Sciatic nerve (tissue), 2 donors: ENCODE measurements around the gene CCDC192. TPM values are rescaled to one million over a fixed set of nuclear protein-coding genes. Genes with fewer than 3 reads are reported as not detected.

Source experiments
- ATAC-seq: fragments of 200-7000 bp; cut with Tn5 transposase; one replicate; pipeline ENCODE4 v1.9.1; 2020; ENCODE audit warnings: mild to moderate bottlenecking, moderate library complexity
- DNase-seq: peaks from one replicate; pipeline ENCODE4 v3.0.0-alpha.2; 2020; ENCODE audit warnings: low spot score
- intact Hi-C: fragments of 100-400 bp; cut with DNase I; formaldehyde crosslinking; loops from one replicate; pipeline ENCODE4 v1.14.2; 2022
- total RNA-seq: library from RNA; stranded (reverse); fragmentation: NEBNext Ultra II Directional; extraction: Animal tissue kit (Norgen Biotek cat#: 25700); gene quantifications from one replicate; pipeline ENCODE4 v1.2.1, GENCODE V29; 2021
- donor health status: DM: no; HTN: no; CAD: no.
- donor health status: DM: no; HTN: no; CAD: no.

CCDC192 gene
- total RNA-seq, 1 donor from 2014 or later = 1.2 TPM

- no peak for DNase-seq
- intact Hi-C loops = no loop called here
- no peak for ATAC-seq
Measured at GRCh38 chr5:127926974-127927373, 223.8 kb downstream of the CCDC192 start.

GRCh38 chr5:127928053-127928452 lies 224.9 kb downstream of the CCDC192 start:
- ATAC-seq (no peak), DNase-seq (no peak)
- intact Hi-C loops = no loop called here

GRCh38 chr5:127930311-127930710 lies 227.1 kb downstream of the CCDC192 start:
- no peak for DNase-seq
- intact Hi-C loops = no loop called here
- ATAC-seq = no peak

GRCh38 chr5:127931396-127931795 lies 228.2 kb downstream of the CCDC192 start:
- ATAC-seq = no peak
- intact Hi-C loops = no loop called here
- DNase-seq = no peak

GRCh38 chr5:127933348-127933747 lies 230.2 kb downstream of the CCDC192 start:
- DNase-seq (no peak), ATAC-seq (no peak)
- intact Hi-C loops = no loop called here

GRCh38 chr5:127934791-127935256 lies 231.6 kb downstream of the CCDC192 start:
- no peak for DNase-seq
- ATAC-seq = no peak
- intact Hi-C loops = no loop called here

- DNase-seq = no peak
- no peak for ATAC-seq
- intact Hi-C loops = no loop called here
Measured at GRCh38 chr5:127935398-127935797, 232.2 kb downstream of the CCDC192 start.

- ATAC-seq (no peak), DNase-seq (no peak)
- intact Hi-C loops = no loop called here
Measured at GRCh38 chr5:127936439-127936972, 233.3 kb downstream of the CCDC192 start.

- DNase-seq (no peak), ATAC-seq (no peak)
- intact Hi-C loops = no loop called here
Measured at GRCh38 chr5:127938746-127939145, 235.6 kb downstream of the CCDC192 start.

GRCh38 chr5:127940854-127941253 lies 237.7 kb downstream of the CCDC192 start:
- no peak for DNase-seq
- intact Hi-C loops = no loop called here
- ATAC-seq = peak; percentile 55

- intact Hi-C loops = no loop called here
- ATAC-seq (peak; percentile 52), DNase-seq (no peak)
Measured at GRCh38 chr5:127941646-127942045, 238.5 kb downstream of the CCDC192 start.

- intact Hi-C loops = no loop called here
- no peak for DNase-seq
- ATAC-seq = no peak
Measured at GRCh38 chr5:127942246-127943060, 239.3 kb downstream of the CCDC192 start.

- no peak for ATAC-seq
- intact Hi-C loops = no loop called here
Measured at GRCh38 chr5:127943061-127943371, 239.8 kb downstream of the CCDC192 start.

GRCh38 chr5:127944125-127944524 lies 240.9 kb downstream of the CCDC192 start:
- DNase-seq (no peak), ATAC-seq (no peak)
- intact Hi-C loops = no loop called here

More at GRCh38 chr5:127943061-127943371, 239.8 kb downstream of the CCDC192 start:
- DNase-seq = no peak

GRCh38 chr5:127947941-127948340 lies 244.8 kb downstream of the CCDC192 start:
- no peak for DNase-seq
- no peak for ATAC-seq

GRCh38 chr5:127950707-127951391 lies 247.7 kb downstream of the CCDC192 start:
- intact Hi-C loops = no loop called here
- no peak for ATAC-seq
- DNase-seq = no peak

More at GRCh38 chr5:127947941-127948340, 244.8 kb downstream of the CCDC192 start:
- intact Hi-C loops = no loop called here

- no peak for DNase-seq
- intact Hi-C loops = no loop called here
Measured at GRCh38 chr5:127951791-127952190, 248.6 kb downstream of the CCDC192 start.

GRCh38 chr5:127957183-127957582 lies 254.0 kb downstream of the CCDC192 start:
- no peak for DNase-seq
- intact Hi-C loops = no loop called here
- peak; percentile 46 for ATAC-seq

More at GRCh38 chr5:127951791-127952190, 248.6 kb downstream of the CCDC192 start:
- ATAC-seq = no peak

- ATAC-seq (no peak), DNase-seq (no peak)
- intact Hi-C loops = no loop called here
Measured at GRCh38 chr5:127957701-127958239, 254.6 kb downstream of the CCDC192 start.
